Stimulated activated CD8-positive, alpha-beta memory T cell treated with anti-CD3 and anti-CD28 coated beads, Interleukin-4, amount 100 ng/mL, for 4 hours (primary cell): ENCODE data around the gene STEAP2.

Experiments
- DNase-seq, 2 donors: peaks; one replicate each; pipeline ENCODE4 v3.0.0-alpha.2; 2020; ENCODE audit warnings: low read depth in 2 of 2, low spot score in 1 of 2

The STEAP2 gene

GRCh38 chr7:90267263-90267858, 55.8 kb downstream of the STEAP2 start:
- no peak for DNase-seq

DNA sequence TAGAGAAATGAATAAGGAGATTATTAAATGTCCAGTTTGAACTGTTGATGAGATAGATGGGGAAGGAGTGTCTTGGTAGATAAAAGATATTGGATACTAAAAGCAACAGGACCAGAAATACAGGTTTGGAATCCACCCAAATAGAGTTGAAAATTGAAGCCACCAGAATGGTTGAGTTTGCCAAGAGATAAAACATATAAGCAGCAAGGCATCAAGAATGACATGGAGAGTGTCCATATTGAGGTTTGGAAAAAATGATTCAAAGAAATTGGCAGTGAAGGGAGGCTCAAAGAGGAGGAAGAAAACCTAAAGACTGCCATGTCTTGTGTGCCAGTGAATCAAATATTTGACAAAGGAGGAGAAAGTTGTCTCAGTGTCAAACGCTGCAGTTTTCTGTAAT, 57.6 kb downstream of the STEAP2 start:
- DNase-seq = no peak

DNA sequence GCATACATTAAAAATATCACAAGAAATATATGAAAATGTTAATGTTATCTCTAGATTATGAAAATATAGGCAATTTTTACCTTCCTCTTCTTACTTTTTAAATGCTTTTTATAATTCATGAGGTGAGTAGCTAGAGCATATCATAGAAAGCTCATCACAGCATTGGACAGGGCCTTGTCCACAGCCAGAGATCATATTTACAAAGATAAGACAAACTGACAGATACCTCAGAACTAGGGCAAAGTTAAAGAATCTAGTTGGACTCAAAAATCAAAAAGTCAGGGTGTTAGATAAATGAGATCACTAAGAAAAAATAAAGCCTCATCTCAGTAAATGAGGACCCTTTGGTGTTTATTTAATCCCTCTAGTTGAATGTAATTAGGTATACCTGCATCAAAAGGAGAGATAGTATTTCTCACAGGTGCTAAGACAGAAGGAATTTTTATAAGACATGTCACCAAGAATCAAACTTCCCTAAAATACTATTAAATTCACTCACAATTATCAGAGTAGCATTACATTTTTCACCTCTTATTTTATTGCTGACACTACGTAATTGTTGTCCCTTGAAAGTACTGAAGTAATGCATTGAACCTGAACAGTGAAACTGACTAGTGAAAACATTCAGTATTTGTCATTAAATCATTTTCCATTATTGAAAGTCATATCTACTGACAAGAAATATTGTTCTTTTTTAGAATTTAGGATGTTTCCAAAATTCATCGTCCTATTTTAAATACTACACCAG, 59.1 kb downstream of the STEAP2 start:
- DNase-seq = no peak

- no peak for DNase-seq
Observed at GRCh38 chr7:90271753-90272152, 60.2 kb downstream of the STEAP2 start.

DNA sequence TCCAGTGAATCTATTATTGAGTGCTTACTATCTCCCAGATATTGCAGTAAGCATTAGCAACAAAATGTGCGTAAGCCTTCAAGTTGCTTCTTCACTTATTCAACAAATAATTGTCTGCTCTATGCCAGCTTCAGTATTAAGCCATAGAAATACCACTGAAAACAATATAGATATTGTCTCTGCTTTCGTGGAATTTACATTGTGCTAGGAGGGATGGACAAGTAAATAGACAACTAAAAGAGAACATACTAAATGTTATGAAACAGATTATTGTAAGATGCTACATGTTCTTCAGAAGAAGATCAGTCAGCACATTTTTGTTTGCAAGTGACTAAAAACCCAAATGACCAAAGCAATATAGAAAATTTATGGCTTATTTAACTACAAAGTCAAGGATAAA, 60.7 kb downstream of the STEAP2 start:
- DNase-seq = no peak

DNA sequence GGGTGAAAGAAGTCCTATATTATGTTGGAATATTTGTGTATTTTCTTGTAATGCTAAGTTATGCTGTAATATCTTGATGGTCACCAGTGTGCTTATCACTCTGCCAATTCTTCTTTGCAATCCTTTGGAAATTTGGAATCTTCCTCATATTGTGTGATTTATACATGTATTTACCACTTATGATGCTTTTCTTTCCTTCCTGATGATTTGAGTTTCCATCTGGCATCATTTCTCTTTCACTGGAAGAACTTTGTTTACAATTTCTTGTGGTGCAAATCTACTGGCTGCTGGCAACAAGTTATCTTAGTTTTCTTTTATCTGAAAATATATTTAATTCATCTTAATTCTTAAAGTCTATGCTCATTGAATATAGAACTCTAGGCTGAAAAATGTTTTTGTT, 62.6 kb downstream of the STEAP2 start:
- DNase-seq = no peak

- no peak for DNase-seq
Observed at GRCh38 chr7:90276033-90276728, 64.6 kb downstream of the STEAP2 start.
